Stimulated activated CD4-positive, alpha-beta T cell treated with anti-CD3 and anti-CD28 coated beads, Interleukin-4, amount 100 ng/mL, for 4 hours (primary cell): ENCODE data around the gene RTN4RL1.

ENCODE experiments used
- DNase-seq, 2 experiments: peaks; one replicate each; pipeline ENCODE4 v3.0.0-alpha.2; 2020

The RTN4RL1 gene, protein sequence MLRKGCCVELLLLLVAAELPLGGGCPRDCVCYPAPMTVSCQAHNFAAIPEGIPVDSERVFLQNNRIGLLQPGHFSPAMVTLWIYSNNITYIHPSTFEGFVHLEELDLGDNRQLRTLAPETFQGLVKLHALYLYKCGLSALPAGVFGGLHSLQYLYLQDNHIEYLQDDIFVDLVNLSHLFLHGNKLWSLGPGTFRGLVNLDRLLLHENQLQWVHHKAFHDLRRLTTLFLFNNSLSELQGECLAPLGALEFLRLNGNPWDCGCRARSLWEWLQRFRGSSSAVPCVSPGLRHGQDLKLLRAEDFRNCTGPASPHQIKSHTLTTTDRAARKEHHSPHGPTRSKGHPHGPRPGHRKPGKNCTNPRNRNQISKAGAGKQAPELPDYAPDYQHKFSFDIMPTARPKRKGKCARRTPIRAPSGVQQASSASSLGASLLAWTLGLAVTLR

DNA sequence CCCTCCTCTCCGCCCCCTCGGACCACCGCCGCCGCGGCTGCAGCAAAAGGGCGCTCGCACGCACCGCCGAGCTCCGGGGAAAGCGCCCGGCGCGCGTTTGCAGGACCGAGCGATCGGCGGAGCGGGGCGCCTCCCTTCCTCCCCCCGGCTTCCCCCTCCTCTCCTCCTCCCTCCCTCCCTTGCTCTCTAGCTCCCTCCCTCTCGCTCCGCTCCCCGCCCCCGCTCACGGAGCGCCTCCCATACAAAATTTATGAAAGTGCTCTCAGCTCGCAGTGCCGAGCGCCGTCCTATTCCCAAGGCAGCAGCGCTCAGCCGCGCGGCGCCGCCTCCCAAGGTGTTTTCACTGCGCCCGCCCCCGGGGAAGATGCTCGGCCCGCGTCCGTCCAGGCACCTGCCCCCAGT lies at the start of gene RTN4RL1:
Gene RTN4RL1, minus strand, starts transcription at position 115 of the 402 bp plus-strand sequence. CDS start 469 bp downstream, outside the sequence.
- DNase-seq = peak; percentile 68 to 81

DNA sequence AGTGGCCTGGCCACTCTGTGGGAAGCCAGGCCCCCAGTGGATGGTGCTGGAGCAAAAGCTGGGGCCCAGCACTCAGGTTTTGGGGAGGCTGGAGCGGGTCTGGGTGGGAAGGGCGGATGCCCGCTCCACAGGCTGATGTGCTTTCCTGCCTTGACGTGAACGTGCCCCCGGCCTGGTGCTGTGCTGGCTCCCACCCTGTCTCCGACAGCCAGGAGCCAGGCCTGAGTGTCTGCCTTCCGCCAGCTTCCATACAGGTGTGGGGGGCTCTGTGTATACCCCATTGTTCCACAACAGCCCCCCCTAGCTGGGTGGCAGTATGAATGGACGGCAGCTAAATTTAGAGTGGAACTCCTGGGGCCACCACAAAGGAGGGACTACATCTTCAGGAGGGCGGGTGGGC lies 49.8 kb upstream of the RTN4RL1 start:
- DNase-seq = no peak

DNA sequence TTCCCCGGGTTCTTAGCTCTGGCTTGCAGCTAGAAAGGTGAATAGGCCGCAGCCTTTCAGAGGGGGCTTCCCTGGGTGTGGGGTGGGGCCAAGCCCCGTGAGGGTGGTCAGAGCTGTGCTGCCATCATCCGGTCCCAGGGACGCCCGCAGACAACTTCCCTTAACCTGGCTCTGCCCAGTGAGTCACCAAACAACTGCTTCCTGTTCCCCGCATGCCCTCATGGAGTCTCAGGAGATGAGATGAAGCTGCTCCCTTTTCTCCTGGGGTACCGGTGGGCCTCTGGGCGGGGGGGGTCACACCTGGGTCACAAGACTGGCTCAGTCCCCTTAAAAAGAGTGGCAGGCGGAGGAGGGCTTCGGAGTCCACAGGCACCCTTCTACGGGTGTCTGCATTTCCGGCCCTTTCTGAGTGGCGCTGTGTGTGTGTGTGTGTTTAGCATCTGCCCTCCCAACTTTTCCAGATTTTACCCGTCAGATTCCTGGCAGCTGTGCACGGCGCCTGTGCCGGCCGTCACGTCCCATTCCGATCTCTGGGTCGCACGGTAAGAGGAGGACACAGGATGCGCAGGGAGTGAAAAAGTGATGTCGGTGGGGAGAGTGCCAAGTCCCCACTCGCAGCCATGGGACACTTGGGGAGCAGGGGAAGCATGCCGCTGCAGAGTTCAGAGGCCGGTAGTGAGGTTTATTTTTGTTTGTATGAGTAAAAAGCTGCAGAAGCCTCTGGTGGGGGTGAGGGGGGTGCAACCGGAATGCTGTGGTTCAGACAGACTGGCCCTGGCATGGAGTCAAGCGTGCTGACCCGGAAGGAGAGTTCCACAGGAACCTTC lies 46.5 kb upstream of the RTN4RL1 start:
- DNase-seq = no peak

DNA sequence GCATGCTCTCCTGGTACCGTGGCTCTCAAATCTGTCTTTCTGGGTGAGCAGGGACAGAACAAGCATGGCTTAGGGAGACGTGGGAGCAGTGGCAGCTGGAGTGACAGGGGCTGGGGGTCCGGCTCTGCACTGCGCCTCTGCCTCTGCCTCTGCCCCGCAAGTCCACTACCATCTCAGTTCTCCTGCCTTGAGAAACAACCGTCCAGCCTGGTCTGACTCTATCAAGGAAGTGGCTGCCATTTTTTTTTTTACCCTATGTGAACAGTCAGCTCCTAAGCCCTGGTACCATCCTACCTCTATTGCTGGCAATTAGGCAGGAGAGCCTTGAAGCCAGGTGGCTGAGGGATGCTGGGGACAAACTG lies 45.9 kb upstream of the RTN4RL1 start:
- DNase-seq = no peak

DNA sequence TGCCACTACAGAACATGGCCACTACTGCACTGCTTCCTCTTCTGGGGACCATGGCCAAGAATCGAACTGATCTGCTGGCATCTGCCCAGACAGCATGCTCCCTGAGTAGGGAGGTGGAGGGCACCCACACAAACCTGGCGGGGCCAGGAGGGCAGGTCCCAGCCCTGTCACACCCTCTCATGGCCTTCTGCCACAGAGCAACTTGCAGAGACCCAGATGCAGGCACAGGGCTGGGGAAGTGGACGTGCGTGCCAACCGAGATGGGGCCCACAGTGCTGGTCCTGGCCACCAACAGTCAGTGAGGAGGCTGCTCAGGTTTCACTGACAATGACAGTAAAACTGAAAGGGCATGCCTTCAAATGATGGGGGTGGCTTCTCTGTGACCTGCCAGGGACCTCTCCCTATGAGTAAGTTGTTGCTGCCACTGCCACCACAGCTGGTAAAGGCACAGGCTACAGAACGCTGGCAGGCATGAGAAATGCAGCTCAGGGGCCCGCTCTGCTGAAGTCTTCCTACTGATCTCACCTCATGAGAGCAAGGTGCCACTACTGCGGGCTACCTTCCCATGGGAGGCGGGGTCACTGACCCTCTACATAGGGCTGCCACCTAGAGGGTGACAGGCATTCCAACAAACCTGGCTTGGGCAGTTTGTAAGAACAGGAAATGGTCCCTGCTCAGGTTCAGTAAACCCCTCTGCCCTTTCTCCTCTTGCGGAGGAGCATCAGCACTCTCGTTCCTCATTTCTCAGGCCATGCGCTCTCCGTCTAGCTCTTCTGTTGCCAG lies 45.3 kb upstream of the RTN4RL1 start:
- DNase-seq = peak; percentile 13 to 43

DNA sequence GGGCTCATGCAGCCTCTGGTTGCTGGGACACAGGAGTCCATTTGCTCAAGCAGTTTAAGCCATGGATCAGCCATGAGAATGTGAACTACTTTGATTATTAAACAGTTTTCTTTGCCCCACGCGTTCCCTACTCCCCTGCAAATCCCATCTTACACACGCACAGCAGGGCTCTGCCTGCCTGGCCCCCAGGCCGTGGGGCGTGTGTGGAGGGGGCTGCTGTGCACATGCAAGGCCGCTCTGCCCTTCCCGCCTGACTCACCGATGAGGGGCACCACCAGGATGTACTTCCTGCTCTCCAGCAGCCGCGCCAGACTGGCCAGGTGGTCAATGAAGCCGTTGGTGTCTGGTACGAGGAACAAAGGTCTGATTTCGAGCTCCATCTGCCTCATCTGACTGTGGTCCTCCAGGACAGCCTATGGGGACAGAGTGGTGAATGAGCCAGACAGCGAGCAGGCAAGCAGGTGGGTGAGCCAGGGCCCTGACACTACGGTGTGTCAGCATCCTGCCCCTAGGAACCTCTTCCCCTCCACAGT lies 43.5 kb upstream of the RTN4RL1 start:
- no peak for DNase-seq

DNA sequence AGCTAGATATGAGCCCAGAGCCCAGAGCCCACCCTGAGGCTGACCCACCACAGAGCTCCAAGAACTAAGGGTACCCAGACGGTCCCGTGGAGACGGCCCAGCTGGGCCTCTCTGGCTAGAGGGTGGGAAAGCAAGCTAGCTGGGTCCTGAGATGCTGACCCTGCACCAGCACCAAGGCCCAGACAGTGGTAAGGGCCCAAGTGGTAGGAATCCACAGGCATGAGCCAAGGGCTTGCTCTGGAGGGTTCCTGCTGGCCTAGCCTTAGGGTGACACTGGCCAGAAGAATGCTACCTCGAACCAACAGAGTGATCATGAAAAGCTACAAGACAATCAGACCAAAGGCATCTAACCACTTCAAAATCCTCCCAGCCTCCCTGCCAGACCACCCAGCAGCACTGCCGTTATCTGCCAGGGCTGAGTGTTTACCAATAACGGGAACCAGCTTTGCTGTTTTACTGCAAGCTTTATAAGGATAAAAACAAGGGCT lies 42.9 kb upstream of the RTN4RL1 start:
- DNase-seq = no peak

DNA sequence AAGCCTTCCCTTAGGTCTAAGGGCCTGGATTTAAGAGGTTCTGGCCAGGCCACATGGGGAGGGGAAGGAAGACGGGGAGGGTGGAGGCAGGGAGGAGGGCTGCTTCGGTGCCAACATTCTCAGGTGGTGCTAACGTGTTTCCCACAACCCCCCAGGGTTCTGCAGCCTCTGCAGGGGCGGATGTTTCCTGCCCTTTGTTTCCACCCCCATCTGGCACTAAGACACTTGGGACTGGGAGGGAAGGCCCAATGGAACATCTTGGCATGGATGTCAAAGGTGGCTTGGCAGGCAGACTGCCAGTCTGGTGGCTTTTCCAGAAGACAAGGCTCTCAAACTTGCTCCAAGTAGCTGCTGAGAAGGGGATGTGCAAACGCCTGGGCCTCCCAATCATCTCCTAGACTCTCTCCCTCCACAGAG lies 42.5 kb upstream of the RTN4RL1 start:
- no peak for DNase-seq

DNA sequence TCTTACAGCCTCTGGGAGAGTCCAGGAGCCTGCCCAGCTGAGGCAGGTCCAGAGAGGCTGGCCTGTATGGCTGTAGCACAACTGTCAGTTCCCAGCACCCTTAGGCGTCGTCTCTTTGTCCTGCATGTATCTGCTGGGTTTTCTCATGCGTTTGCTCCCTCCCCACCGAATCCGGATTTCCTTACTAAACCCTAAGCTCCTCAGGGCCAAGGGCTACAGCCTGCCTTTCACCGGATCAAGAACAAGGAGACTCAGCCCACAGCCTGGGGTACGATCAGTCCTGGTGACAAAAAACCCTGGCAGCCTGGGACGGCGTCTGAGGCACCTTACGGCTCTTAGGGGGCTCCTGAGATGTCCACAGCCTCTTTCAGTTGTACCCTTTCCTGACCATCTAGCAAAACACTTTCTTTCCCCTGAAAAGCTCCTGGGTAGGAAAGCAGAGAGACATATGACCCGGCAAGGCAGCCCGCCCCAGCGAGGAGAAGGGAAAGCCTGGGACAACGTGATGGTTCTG lies 42.0 kb upstream of the RTN4RL1 start:
- no peak for DNase-seq

DNA sequence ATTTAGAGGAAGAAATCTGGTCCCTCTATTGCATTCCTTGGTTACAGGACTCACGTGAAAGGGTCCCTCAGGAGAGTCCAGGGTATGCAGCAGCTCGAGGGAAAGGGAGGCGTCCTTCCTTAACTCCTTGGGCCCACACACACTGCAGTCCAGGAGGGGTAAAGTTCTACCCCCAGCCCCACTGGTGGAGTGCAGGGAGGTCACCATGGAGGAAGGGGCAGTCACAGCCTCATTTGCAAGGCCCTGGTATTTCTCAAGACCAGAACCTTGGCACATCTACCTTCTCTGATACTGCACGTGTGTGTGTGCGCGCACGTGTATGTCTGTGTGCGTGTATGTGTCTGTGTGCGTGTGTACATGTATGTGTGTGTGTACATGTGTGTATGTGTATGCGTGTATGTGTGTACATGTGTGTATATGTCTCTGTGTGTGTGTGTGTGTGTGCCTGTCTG lies 40.8 kb upstream of the RTN4RL1 start:
- no peak for DNase-seq

DNA sequence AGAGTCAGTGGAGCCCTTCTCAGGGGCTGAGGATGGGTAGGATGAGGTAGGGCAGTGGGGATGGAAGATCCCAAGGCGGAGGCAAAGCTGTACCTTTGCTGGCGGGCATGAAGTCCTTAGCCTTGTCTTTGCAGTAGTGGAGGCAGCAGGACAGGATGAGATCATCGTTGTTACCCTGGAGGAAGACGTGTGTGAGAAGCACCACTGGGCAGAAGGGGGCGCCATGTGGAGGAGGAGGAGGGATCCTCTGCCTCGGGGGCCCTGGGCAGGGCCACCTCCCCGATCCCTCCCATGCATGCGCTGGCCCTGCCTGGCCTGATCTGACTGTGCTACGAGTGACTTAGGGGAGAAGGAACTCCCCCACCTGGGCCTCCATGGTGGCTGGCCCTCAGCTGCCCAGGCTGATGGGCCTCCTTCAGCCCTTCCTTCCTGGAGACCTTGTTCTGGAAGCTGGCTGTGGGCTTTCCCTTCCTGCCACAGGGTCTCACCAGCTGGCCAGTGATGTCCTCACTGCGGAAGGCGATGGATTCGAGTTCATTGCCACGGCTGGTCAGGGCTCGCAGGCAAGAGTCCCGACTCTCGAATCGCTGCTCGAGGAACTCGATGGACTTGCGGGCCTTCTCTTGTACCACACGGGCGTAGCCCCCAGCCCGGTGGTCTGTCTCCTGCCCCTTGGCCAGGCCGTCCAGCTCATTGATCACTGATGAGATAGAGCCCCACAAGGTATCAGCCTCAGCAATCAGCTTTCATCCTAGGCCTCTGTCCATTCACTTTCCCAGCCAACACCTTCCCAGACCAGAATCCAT lies 40.0 kb upstream of the RTN4RL1 start:
- DNase-seq = peak; percentile 21 to 61

DNA sequence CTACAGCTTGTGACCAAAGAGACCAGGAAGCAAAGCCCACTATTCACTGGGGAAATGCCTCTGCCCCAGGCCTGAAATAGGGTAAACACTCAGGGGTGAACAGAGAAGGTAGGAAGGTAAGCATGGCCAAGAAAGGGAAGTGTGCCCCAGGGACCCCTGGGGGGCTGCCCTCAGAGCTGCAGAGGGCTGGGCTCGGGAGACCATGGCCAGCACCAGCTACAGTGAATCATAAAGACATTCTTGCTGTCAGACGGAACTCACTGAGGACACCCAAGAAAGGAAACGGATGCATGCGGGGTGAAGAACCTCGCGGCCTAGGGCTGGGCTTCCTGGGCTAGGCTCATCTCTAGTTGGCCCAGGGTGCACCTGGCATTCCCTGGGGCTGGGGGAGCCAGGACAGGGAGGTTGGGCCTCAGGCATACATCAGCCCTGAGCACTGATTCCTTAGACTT lies 39.4 kb upstream of the RTN4RL1 start:
- no peak for DNase-seq

DNA sequence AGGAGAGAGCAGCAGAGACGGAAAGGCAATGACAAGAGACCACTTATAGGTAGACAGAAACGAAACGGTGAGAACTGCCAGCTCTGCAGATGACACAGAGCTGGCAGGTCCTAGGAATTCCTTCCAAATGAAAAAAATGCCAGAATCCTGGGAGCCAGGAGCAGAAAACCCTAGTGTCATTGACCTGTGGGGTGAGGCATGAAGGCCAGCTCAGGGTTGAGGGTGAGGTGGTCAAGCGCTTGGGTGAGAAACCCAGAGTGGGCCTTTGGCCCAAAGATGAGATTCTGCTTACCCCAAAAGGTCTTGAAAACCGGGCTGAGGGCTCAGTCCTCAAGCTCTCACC lies 39.0 kb upstream of the RTN4RL1 start:
- no peak for DNase-seq

DNA sequence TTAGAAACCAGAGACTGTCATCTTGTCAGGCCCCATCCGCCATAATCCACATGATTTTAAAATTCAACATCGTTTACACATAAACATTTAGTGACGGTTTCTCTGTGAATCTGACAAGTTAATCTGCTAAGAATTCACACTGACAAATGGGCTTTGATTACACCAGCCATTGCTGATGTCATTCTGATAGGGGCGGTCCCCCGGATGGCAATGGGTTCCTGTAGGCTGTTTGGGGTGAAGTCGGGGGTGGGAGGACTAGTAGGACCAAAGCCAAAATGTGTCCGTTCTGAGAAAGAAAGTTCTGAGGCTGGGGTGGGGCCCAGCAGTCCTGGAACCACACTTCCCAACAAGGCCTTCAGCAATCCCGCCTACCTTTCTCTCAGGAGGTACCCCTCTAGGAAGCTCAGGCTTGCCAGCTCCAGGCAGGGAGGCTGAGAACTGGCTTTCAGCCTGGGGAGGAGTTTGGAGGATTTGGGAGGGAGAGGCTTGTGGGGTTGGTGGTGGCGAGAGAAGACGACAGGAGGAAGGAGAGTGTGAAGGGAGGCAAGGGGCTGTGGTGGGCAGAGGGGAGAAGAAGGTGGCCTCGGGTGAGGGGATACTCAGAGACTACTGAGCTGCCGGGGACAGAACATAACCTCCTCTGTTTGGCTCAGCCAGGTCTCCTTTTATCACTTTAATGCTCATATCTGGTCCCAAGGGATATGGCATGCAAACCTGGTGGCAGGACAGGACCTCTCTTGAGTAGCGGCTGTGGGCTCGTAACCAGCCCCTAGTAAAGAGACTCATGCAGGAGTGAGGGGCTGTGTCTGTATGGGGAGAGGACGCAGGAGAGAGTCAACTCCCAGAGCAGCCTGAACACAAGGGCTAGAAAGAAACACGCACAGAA lies 38.4 kb upstream of the RTN4RL1 start:
- no peak for DNase-seq

DNA sequence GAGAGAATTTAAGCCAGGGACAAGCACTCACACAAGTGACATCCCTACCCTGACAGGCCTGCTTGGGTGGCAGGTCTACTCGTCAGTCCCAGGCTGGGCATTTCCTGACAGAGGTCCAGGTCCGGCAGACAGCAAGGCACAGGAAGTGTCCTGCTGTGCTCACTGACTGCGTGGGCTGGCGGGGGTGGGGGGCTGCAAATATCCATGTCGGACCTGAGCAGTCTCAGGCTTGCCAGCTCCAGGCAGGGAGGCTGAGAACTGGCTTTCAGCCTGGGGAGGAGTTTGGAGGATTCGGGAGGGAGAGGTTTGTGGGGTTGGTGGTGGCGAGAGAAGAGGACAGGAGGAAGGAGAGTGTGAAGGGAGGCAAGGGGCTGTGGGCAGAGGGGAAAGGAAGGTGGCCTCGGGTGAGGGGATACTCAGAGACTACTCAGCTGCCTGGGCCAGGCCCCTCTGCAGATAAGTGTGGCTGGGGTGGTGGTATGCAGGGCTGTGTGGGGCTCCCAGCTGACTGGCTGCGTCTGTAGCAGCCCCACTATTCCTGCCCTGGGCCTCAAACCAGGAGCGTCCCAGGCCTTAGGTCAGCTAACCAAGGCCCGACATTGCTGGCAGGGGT lies 37.5 kb upstream of the RTN4RL1 start:
- DNase-seq = no peak

DNA sequence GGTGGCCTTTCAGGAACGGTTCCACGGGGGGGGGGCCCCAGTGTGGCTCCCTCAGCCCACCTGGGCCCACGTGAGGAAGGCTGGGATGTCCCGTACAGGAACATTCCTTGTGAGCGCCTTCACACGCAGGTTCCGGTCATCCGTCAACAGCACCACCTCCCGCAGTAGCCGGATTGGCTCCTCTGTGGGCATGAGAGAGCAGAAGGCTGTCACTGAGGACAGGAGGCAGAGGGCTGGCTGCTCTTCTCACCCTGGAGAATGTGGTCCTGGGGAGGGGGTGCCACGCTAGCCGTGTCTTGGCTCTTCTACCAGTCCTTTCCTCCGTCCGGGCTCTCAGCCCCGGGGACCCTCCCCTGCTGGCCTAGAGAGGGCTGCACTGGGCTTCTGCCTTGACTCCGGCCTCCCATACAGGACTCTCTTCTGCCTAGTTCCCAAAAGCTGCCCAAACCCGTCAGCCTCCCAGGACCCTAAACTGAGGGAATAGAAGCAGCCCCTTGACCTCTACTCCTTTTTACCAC lies 36.4 kb upstream of the RTN4RL1 start:
- no peak for DNase-seq

DNA sequence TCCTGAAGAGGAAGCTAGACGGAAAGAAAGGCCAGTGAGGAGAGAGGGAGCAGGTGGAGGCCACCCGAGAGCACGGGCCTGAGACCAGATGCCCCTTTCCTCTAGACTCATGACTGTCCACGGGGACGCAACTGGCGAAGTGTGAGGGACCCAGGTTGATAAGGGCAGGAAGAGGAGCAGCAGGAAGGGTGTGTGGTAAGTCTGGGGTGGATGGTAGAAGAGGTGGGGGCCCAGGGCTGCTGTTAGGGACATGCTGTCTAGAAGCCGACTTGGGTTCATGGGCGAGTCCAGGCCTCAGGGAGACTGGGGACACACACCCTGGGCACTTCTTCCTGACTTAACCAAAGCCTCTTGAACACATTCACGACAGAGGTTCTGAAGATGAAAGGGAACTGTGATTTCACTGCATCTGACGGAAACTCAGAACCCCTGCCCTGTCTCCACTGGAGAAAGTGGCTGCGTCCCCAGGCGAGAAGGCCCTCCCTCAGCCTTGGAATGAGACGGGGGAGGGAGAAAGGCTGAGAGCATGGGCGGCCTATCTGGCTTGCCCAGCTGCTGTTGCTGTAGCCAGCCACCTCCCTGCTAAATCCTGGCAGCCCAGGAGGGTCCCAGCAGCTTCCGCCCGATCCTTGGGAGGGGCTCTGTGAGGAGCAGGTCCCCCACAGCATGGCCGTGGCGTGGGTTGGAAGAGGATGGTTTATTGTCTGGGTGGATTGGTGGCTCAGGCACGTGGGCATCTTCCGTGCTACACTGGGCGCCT lies 35.7 kb upstream of the RTN4RL1 start:
- no peak for DNase-seq

DNA sequence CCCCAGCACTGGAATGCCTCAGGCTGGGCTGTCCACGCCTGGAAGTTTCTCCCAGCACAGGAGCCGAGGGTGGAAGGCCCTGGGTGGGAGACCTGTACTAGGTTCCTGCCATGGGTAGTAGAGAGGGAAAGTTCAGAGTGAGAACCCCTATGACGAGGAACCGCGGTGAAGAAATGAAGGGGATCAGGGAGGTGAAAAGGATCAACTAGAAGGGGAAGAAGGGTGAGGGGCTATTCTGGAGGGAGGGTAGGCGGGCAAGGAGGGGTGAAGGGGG lies 35.2 kb upstream of the RTN4RL1 start:
- DNase-seq = no peak
